Glutamatergic neuron (in vitro differentiated cells): Measurements from ENCODE around the gene ANKRD36C. TPM values are rescaled to one million over a fixed set of nuclear protein-coding genes. Genes with fewer than 3 reads are reported as not detected.

ENCODE experiments used
- total RNA-seq: library from RNA; stranded (reverse); fragmentation: NEBNext Ultra II Directional; extraction: Animal tissue kit (Norgen Biotek cat#: 25700); gene quantifications from one replicate; pipeline ENCODE4 v1.2.1, GENCODE V29; 2021; ENCODE audit not compliant: unreplicated experiment

ANKRD36C gene
- total RNA-seq, 1 donor from 2014 or later: 75.7 TPM

Other genes with a start within 250 kb of the ANKRD36C start
- gene GPAT2, start 43.1 kb upstream of the ANKRD36C start, total RNA-seq: 0.47 TPM
- gene ADRA2B, start 124.7 kb upstream of the ANKRD36C start, total RNA-seq: 0.91 TPM
- gene ASTL, start 146.7 kb upstream of the ANKRD36C start, total RNA-seq: not detected
- gene DUSP2, start 153.6 kb upstream of the ANKRD36C start, total RNA-seq: 0.34 TPM
- 100 TPM for gene STARD7, start 217.0 kb upstream of the ANKRD36C start, total RNA-seq